Measurements from ENCODE around the gene PAPSS2.

- TF ChIP-seq CTCF (IDR thresholded peaks at IDR 0.05) (no peak), POLR2A (IDR thresholded peaks at IDR 0.05) (no peak)
Measured at GRCh38 chr10:87617503-87617902, 42.2 kb upstream of the PAPSS2 start.

All from body of pancreas (tissue), 4 donors.